A549 treated with GW870086 at 1 μM for 4 hours (cell line): ENCODE data around the gene FMNL1. TPM values are rescaled to one million over a fixed set of nuclear protein-coding genes. Genes with fewer than 3 reads are reported as not detected.

ENCODE experiments used
- total RNA-seq: library from RNA; stranded (reverse); fragments of 200-300 nt; extraction: Qiagen RNA extraction; gene quantifications from 5 replicates; pipeline ENCODE4 v1.2.3, GENCODE V29; 2022; ENCODE audit warnings: low read depth

Gene FMNL1
- total RNA-seq = 31.4 to 37.6 TPM (median 36.1 TPM) in 5 replicates

DNA sequence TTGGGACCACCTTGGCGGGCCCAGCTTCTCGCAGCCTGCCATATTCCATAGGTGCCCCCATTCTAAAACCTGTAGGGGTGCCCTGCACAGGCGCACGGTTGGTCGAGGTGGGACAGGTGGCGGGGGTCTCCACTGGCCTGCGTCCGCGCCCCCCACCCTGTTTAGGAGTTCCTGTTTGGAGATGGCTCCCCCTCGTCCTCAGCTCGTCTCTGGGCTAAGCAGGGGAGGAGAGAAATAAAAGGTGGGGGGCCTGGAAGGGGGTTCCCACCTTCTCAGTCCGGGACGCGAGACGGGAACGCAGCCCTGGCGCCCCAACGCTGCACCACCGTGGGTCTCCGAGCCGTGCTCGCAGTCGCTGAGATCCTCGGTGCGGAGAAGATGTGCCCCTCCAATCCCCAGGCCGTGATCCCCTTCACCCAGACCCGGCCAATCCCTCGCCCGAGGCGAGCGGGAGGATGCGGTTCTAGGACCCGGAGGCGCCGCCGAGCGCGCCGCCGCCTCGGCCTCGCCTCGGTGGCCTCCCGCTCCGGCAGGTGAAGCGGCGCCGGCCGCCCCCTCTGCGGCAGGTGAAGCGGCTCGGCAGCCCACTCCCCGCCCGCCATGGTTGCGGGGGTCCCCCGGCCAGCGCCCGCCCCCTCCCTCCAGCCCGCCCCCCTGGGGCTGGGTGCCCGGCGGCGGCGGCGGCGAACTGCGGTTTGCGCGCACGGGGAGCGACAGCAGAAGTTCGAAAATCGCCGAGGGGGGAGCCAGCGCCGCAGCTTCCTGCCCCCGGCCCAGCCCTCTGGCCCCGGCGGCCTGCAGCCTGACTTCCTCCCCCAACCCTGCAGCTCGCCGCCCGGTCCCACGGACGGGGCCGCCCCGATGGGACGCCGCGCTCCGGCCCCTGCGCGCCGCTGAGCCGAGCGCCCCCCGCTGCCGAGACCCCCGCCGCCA, at the start of gene FMNL1:
Gene FMNL1, plus strand, starts transcription at position 805 of the 933 bp plus-strand sequence. CDS start 240 bp downstream, outside the sequence.

GRCh38 chr17:45261577-45262515, 40.2 kb downstream of the FMNL1 start, which contains the start of gene SPATA32:
Gene SPATA32 (minus strand): TSS chr17:45262094. CDS start chr17:45262016, 78 bp downstream.

Other genes starting within 250 kb of the FMNL1 start
- gene DCAKD, start 170.3 kb upstream of the FMNL1 start, total RNA-seq = 14.0 to 16.9 TPM (median 16.8 TPM) in 5 replicates
- 164 to 390 TPM (median 182 TPM) in 5 replicates for gene NMT1, start 160.6 kb upstream of the FMNL1 start, total RNA-seq
- 146 to 212 TPM (median 192 TPM) in 5 replicates for gene PLCD3, start 89.4 kb upstream of the FMNL1 start, total RNA-seq
- 6.0 to 8.2 TPM (median 7.3 TPM) in 5 replicates for gene ACBD4, start 86.2 kb upstream of the FMNL1 start, total RNA-seq
- 42.3 to 53.2 TPM (median 47.9 TPM) in 5 replicates for gene HEXIM1, start 73.4 kb upstream of the FMNL1 start, total RNA-seq
- gene HEXIM2, start 60.0 kb upstream of the FMNL1 start, total RNA-seq = 13.8 to 20.2 TPM (median 16.0 TPM) in 5 replicates
- gene SPATA32, start 40.2 kb downstream of the FMNL1 start, total RNA-seq = 0.08 to 0.19 TPM (median 0.15 TPM) in 5 replicates
- 44.8 to 65.3 TPM (median 59.6 TPM) in 5 replicates for gene MAP3K14, start 95.1 kb downstream of the FMNL1 start, total RNA-seq
- 12.5 to 19.4 TPM (median 17.7 TPM) in 5 replicates for gene ARHGAP27, start 211.0 kb downstream of the FMNL1 start, total RNA-seq